Fibroblast of lung (primary cell): Measurements from ENCODE around the gene ASB18. TPM values are rescaled to one million over a fixed set of nuclear protein-coding genes. Genes with fewer than 3 reads are reported as not detected.

Experiments used
- DNase-seq, 2 donors: peaks; one replicate each; pipeline versions ENCODE4 v3.0.0 to v3.0.0-alpha.2; 2010; ENCODE audit warnings: low read depth in 2 of 2
- H2AFZ ChIP-seq: 2 replicates; pipeline ENCODE4 v1.5.1; 2012; ENCODE audit warnings: low read length, control low read depth, inconsistent platforms
- H3K27ac ChIP-seq: 2 replicates; pipeline ENCODE4 v1.5.1; 2011; ENCODE audit warnings: low read length, control low read depth; ENCODE audit not compliant: insufficient read depth
- H3K27me3 ChIP-seq: 2 replicates; pipeline ENCODE4 v1.5.1; 2011; ENCODE audit warnings: mild to moderate bottlenecking, low read length; ENCODE audit not compliant: control insufficient read depth, insufficient read depth
- H3K36me3 ChIP-seq: 2 replicates; pipeline ENCODE4 v1.5.1; 2011; ENCODE audit warnings: low read length; ENCODE audit not compliant: control insufficient read depth, insufficient read depth
- H3K4me1 ChIP-seq: 2 replicates; pipeline ENCODE4 v1.5.1; 2011; ENCODE audit warnings: low read length; ENCODE audit not compliant: control insufficient read depth, insufficient read depth; ENCODE audit errors: extremely low read depth
- H3K4me2 ChIP-seq: 2 replicates; pipeline ENCODE4 v1.5.1; 2011; ENCODE audit warnings: low read length, control low read depth; ENCODE audit not compliant: insufficient read depth; ENCODE audit errors: extremely low read depth
- H3K4me3 ChIP-seq, 4 experiments: fragments of 200-600 bp in 1 of 4; sonication (generic) in 1 of 4; replicated peaks in 1 of 4; 2 replicates each; pipeline ENCODE4 v1.5.1; 2011 to 2016; ENCODE audit warnings: low read length in 4 of 4, low read depth in 3 of 4, mild to moderate bottlenecking in 3 of 4, control low read depth in 2 of 4, inconsistent platforms in 1 of 4, mixed read lengths in 1 of 4; ENCODE audit not compliant: insufficient read depth in 1 of 4; ENCODE audit errors: control extremely low read depth in 1 of 4
- H3K79me2 ChIP-seq: 2 replicates; pipeline ENCODE4 v1.5.1; 2012; ENCODE audit warnings: mild to moderate bottlenecking, low read length, inconsistent platforms; ENCODE audit not compliant: control insufficient read depth, insufficient read depth
- H3K9ac ChIP-seq: 2 replicates; pipeline ENCODE4 v1.5.1; 2011; ENCODE audit warnings: mild to moderate bottlenecking, low read length, control low read depth; ENCODE audit not compliant: insufficient read depth
- H3K9me3 ChIP-seq: 2 replicates; pipeline ENCODE4 v1.5.1; 2012; ENCODE audit warnings: low read depth, low read length; ENCODE audit not compliant: control insufficient read depth, insufficient read depth
- H4K20me1 ChIP-seq: 2 replicates; pipeline ENCODE4 v1.5.1; 2011; ENCODE audit warnings: low read length; ENCODE audit not compliant: control insufficient read depth, insufficient read depth; ENCODE audit errors: extremely low read depth
- EZH2 ChIP-seq: IDR thresholded peaks from 2 replicates; pipeline ENCODE4 v1.5.1; 2012; ENCODE audit warnings: low read length, control low read depth, mild to moderate bottlenecking; ENCODE audit errors: missing control alignments
- polyA plus RNA-seq, 2 donors: library from polyadenylated mRNA; depleted of rRNA in 1 of 2; stranded (reverse) in 1 of 2; unstranded in 1 of 2; fragments of >200 nt; gene quantifications; 2 replicates each; pipeline ENCODE4 v1.2.1, GENCODE V29; 2011 to 2012; ENCODE audit warnings: missing spikeins in 1 of 2
- total RNA-seq: library from RNA; depleted of rRNA; stranded (reverse); fragments of >200 nt; gene quantifications from 2 replicates; pipeline ENCODE4 v1.2.1, GENCODE V29; 2014
- TF ChIP-seq, protein P1 (sequence below), 2 donors: IDR thresholded peaks in 1 of 2; conservative IDR thresholded peaks in 1 of 2; 1 replicate in 1 of 2; 2 replicates in 1 of 2; pipeline ENCODE4 v1.5.1; 2011 to 2012; ENCODE audit warnings: low read length in 2 of 2, control low read depth in 1 of 2, inconsistent platforms in 1 of 2, low read depth in 1 of 2, mild to moderate bottlenecking in 1 of 2

ASB18 gene
- total and polyA plus RNA-seq, 2 donors (not counting 1 experiment from before 2014, with no cell fraction given), result not detected

DNA sequence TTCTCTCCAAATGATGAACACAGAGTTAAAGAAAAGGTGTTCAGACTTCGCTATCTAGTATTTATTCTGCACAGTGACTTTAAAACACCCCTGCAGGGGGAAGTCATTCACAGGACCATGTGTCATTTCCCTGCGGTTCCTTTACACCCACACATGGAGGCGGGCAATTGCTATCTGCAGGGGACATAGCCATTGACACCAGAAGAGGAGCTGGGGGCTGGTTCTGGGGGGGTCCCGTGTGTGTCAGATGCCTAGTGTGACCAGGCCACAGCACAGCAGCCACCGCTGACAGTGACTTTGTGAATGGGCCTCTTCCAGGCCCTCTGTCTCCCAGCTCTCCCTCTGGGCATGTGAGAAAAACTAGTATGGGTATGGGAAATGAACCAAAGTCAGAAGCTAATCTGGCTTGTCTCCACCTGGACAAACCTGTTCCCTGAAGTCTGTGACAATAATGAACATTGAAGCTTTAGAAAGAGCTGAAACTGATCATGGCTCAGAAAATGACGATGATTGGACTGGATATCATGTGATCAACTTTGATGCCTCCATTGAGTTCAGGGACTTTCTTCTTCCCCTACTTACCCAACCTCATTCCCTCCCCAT, 88.6 kb downstream of the ASB18 start:
- no peaks in the 10 kb centered on the region for H3K9me3 ChIP-seq
- H3K4me2 ChIP-seq, result no peak overlapping the region
- H3K27ac ChIP-seq, result no peak overlapping the region
- no peak overlapping the region for H3K4me3 ChIP-seq
- no peak for TF ChIP-seq EZH2
- TF ChIP-seq, protein P1, sequence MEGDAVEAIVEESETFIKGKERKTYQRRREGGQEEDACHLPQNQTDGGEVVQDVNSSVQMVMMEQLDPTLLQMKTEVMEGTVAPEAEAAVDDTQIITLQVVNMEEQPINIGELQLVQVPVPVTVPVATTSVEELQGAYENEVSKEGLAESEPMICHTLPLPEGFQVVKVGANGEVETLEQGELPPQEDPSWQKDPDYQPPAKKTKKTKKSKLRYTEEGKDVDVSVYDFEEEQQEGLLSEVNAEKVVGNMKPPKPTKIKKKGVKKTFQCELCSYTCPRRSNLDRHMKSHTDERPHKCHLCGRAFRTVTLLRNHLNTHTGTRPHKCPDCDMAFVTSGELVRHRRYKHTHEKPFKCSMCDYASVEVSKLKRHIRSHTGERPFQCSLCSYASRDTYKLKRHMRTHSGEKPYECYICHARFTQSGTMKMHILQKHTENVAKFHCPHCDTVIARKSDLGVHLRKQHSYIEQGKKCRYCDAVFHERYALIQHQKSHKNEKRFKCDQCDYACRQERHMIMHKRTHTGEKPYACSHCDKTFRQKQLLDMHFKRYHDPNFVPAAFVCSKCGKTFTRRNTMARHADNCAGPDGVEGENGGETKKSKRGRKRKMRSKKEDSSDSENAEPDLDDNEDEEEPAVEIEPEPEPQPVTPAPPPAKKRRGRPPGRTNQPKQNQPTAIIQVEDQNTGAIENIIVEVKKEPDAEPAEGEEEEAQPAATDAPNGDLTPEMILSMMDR (conservative IDR thresholded peaks at IDR 0.05 in 1 of 2, IDR thresholded peaks at IDR 0.05 in 1 of 2; ENCODE audit: low read depth in 1 of 2, low read length in 2 of 2), result no peak
- no peaks in the 10 kb centered on the region for H3K79me2 ChIP-seq
- no peaks in the 10 kb centered on the region for H3K36me3 ChIP-seq
- H4K20me1 ChIP-seq, result no peaks in the 10 kb centered on the region
- H3K4me1 ChIP-seq, result peaks cover 2% of the 10 kb centered on the region
- no peak overlapping the region for H3K9ac ChIP-seq
- no peak for DNase-seq
- peaks cover 46% of the 10 kb centered on the region for H3K27me3 ChIP-seq
- H2AFZ ChIP-seq, result no peak overlapping the region

DNA sequence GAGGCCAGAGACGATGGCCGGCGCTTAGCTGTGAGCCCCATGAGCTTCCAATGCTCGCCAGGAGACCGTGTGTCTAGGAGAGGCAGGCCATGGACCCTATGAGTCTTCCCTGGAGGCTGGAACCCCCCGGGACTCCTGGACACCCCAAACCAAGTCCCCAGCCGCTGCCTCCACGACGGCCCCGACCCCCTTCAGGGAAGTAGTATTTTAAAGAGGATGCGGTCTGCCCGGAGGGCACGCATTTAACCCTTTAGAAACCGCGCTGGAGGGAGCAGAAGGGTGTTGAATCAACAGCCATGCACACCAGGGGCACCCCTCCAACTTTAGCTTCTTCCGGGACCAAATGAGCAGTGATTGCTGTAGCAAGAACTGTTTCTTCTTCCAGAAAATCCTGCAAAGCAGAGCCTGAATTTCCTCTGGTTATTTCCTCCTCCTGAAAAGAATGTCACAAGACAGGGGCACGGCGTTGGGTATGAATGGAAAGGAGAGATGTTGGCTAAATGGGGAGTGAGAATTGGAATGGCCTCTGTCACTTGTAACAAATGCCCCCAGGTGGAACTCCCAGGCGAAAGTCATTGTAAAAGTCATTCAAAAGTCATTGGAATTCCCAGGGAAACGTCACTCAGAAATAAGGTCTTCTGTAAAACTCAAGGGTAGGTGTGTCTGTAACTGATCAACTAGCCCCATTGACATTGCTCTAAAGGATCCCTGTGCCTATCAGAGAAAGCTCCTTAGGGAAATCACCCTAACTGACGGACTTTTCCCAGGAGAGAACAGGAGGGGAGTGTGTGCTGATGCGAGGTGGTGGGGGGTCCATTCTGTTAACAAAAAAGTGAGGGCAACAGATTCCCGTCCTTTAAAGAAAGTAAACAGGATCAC, 90.2 kb downstream of the ASB18 start:
- no peaks in the 10 kb centered on the region for H3K79me2 ChIP-seq
- TF ChIP-seq, protein P1 (conservative IDR thresholded peaks at IDR 0.05 in 1 of 2, IDR thresholded peaks at IDR 0.05 in 1 of 2; ENCODE audit: low read depth in 1 of 2, low read length in 2 of 2), result no peak
- peak; percentile 87 for TF ChIP-seq EZH2
- no peak overlapping the region for H3K4me2 ChIP-seq
- H2AFZ ChIP-seq, result no peak overlapping the region
- no peak overlapping the region for H3K9ac ChIP-seq
- no peaks in the 10 kb centered on the region for H3K9me3 ChIP-seq
- H3K36me3 ChIP-seq, result no peaks in the 10 kb centered on the region
- no peaks in the 10 kb centered on the region for H4K20me1 ChIP-seq
- peaks cover under 1% of the 10 kb centered on the region for H3K4me1 ChIP-seq
- no peak overlapping the region for H3K27ac ChIP-seq
- peaks cover 62% of the 10 kb centered on the region for H3K27me3 ChIP-seq
- no peak overlapping the region for H3K4me3 ChIP-seq
- no peak for DNase-seq

DNA sequence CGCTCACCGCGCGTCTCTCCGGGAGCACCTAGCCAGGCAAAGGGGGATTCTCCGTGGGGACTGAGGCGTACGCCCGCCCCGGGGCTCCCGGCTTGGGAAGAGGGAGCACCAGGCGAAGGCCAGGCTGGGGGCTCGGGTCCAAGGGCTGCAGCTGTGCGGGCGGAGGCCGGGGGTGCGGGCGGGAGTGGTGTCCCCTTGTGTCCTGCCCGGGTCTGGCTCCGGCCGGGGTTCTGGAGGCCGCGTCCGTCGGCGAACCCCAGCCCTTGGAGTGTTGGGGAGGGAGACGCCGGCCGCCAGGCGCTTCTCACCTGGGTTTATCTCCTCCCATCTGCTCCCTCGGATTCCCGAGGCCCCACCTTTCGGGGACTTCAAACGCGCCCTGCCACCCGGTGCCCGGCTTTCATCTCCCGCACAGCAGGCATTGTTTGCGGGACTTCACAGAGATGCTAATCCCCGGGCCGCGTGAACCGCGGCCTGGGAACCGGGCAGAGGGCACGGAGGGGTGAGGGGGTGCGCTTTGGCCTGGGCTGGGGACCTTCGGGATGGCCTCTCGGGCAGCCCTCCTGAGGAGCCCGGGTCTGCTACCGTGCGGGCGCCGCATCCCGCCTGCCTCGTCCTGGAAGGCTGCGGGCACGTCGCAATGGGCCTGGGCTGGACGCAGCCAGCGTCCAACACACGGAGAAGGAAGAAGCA, 91.0 kb downstream of the ASB18 start:
- no peak overlapping the region for H2AFZ ChIP-seq
- no peaks in the 10 kb centered on the region for H3K4me1 ChIP-seq
- DNase-seq, result no peak
- no peaks in the 10 kb centered on the region for H4K20me1 ChIP-seq
- no peak overlapping the region for H3K27ac ChIP-seq
- H3K36me3 ChIP-seq, result no peaks in the 10 kb centered on the region
- H3K4me2 ChIP-seq, result no peak overlapping the region
- TF ChIP-seq EZH2, result no peak
- TF ChIP-seq, protein P1 (conservative IDR thresholded peaks at IDR 0.05 in 1 of 2, IDR thresholded peaks at IDR 0.05 in 1 of 2; ENCODE audit: low read depth in 1 of 2, low read length in 2 of 2), result no peak
- H3K9ac ChIP-seq, result no peak overlapping the region
- H3K4me3 ChIP-seq, result no peak overlapping the region
- H3K9me3 ChIP-seq, result no peaks in the 10 kb centered on the region
- H3K79me2 ChIP-seq, result no peaks in the 10 kb centered on the region
- peaks cover 70% of the 10 kb centered on the region for H3K27me3 ChIP-seq
